Bronchial epithelial cell (primary cell): Measurements from ENCODE around the gene GLCE. TPM values are rescaled to one million over a fixed set of nuclear protein-coding genes. Genes with fewer than 3 reads are reported as not detected.

Experiments used
- DNase-seq: peaks from one replicate; pipeline ENCODE4 v3.0.0-alpha.2; 2010; ENCODE audit warnings: low read depth
- FAIRE-seq: peaks from 2 replicates; lab custom pipeline; 2011; peaks lifted over from hg19 to GRCh38; lab: Jason Lieb, UNC
- H3K27me3 ChIP-seq: 2 replicates; pipeline ENCODE4 v1.5.1; 2011; ENCODE audit warnings: low read length; ENCODE audit not compliant: control insufficient read depth, insufficient read depth
- H3K36me3 ChIP-seq: 2 replicates; pipeline ENCODE4 v1.5.1; 2011; ENCODE audit warnings: low read length; ENCODE audit not compliant: control insufficient read depth, insufficient read depth
- H3K4me3 ChIP-seq: 2 replicates; pipeline ENCODE4 v1.5.1; 2011; ENCODE audit warnings: mild to moderate bottlenecking, low read depth, low read length, control low read depth
- CTCF ChIP-seq: IDR thresholded peaks from 2 replicates; pipeline ENCODE4 v1.5.1; 2011; ENCODE audit warnings: mild to moderate bottlenecking, moderate library complexity, low read length, control low read depth, inconsistent platforms; ENCODE audit not compliant: insufficient read depth, severe bottlenecking
- total RNA-seq: library from RNA; depleted of rRNA; stranded (reverse); fragments of >200 nt; gene quantifications from 2 replicates; pipeline ENCODE4 v1.2.1, GENCODE V29; 2014

Gene GLCE
- total RNA-seq, 1 donor from 2014 or later: 46.3 TPM

GRCh38 chr15:69315402-69316110 lies 155.1 kb downstream of the GLCE start:
- FAIRE-seq: no peak
- no peaks in the 10 kb centered on the region for H3K27me3 ChIP-seq
- H3K4me3 ChIP-seq: no peak overlapping the region
- H3K36me3 ChIP-seq: no peaks in the 10 kb centered on the region
- no peak for DNase-seq
- TF ChIP-seq CTCF: no peak

GRCh38 chr15:69316291-69316690 lies 155.9 kb downstream of the GLCE start:
- TF ChIP-seq CTCF: no peak
- Histone ChIP-seq H3K36me3 (no peaks in the 10 kb centered on the region), H3K4me3 (no peak overlapping the region), H3K27me3 (no peaks in the 10 kb centered on the region)
- DNase-seq: no peak
- FAIRE-seq: no peak

GRCh38 chr15:69317392-69317841 lies 157.0 kb downstream of the GLCE start:
- FAIRE-seq (no peak), DNase-seq (no peak)
- Histone ChIP-seq H3K27me3 (no peaks in the 10 kb centered on the region), H3K36me3 (no peaks in the 10 kb centered on the region), H3K4me3 (no peak overlapping the region)
- no peak for TF ChIP-seq CTCF

GRCh38 chr15:69318033-69318432 lies 157.6 kb downstream of the GLCE start:
- H3K36me3 ChIP-seq: no peaks in the 10 kb centered on the region
- TF ChIP-seq CTCF: no peak
- DNase-seq (no peak), FAIRE-seq (no peak)
- H3K27me3 ChIP-seq: peaks cover 1% of the 10 kb centered on the region
- no peak overlapping the region for H3K4me3 ChIP-seq

- no peaks in the 10 kb centered on the region for H3K36me3 ChIP-seq
- no peak for FAIRE-seq
- peaks cover 4% of the 10 kb centered on the region for H3K27me3 ChIP-seq
- DNase-seq: no peak
- H3K4me3 ChIP-seq: no peak overlapping the region
- TF ChIP-seq CTCF: no peak
Observed at GRCh38 chr15:69319384-69320375, 159.2 kb downstream of the GLCE start.
